IPS-15b (cell line): Measurements from ENCODE around the gene TMIGD3.

ENCODE experiments used
- H3K27me3 ChIP-seq: one replicate; pipeline ENCODE4 v1.6.1; 2013; ENCODE audit warnings: low read length; ENCODE audit not compliant: control insufficient read depth, insufficient read depth
- H3K36me3 ChIP-seq: one replicate; pipeline ENCODE4 v1.6.1; 2013; ENCODE audit warnings: low read length; ENCODE audit not compliant: control insufficient read depth, insufficient read depth
- H3K4me1 ChIP-seq: one replicate; pipeline ENCODE4 v1.6.1; 2013; ENCODE audit warnings: mild to moderate bottlenecking, low read length; ENCODE audit not compliant: control insufficient read depth, insufficient read depth
- H3K4me3 ChIP-seq: one replicate; pipeline ENCODE4 v1.5.1; 2013; ENCODE audit warnings: low read depth, low read length
- H3K9ac ChIP-seq: one replicate; pipeline ENCODE4 v1.6.1; 2013; ENCODE audit warnings: low read depth, mild to moderate bottlenecking, low read length
- H3K9me3 ChIP-seq: one replicate; pipeline ENCODE4 v1.6.1; 2013; ENCODE audit warnings: mild to moderate bottlenecking, low read length; ENCODE audit not compliant: control insufficient read depth, insufficient read depth

Gene TMIGD3

DNA sequence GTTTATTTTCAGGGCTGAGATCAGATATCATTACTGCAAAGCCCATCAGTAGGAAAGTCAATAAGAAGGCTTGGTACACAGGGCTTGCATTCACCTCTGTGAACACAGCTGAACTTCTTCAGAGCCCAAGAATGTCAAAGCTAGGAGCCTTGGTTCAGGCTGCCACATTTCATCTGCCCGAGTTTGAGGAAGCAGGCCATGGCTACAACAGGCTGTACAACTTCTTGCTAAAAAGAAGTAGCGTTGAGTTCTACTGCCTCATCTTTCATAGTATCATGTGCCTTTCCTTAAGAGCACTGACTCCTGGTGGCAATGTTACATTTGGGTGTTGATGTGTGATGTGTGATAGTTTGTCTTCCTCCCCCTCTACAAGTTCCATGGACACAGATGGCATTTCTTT, 19.6 kb downstream of the TMIGD3 start:
- Histone ChIP-seq H3K4me1 (no peaks in the 10 kb centered on the region), H3K27me3 (no peaks in the 10 kb centered on the region), H3K4me3 (no peak overlapping the region), H3K9me3 (no peaks in the 10 kb centered on the region), H3K36me3 (no peaks in the 10 kb centered on the region), H3K9ac (no peak overlapping the region)

DNA sequence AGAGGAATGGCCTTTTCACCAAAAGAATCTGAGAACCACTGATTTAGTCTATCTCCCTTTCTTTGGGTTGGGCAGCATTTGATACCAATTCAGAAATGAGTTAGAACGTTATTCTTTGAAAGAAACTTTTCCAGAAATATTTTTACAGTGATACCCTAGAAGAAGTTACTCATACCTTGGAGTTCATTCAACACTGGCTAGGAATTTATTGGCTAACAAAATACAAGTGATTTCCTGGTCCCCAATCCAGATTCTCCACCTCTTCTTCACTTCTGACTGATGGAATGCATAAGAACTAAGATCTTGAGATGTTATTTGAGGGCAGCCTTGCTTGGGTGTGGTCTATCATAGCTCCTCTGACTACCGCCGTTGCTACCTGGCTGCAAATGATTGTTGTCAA, 20.3 kb downstream of the TMIGD3 start:
- Histone ChIP-seq H3K9me3 (no peaks in the 10 kb centered on the region), H3K27me3 (no peaks in the 10 kb centered on the region), H3K4me3 (no peak overlapping the region), H3K36me3 (no peaks in the 10 kb centered on the region), H3K9ac (no peak overlapping the region), H3K4me1 (no peaks in the 10 kb centered on the region)

GRCh38 chr1:111481387-111482221, 21.8 kb downstream of the TMIGD3 start:
- no peak overlapping the region for H3K9ac ChIP-seq

DNA sequence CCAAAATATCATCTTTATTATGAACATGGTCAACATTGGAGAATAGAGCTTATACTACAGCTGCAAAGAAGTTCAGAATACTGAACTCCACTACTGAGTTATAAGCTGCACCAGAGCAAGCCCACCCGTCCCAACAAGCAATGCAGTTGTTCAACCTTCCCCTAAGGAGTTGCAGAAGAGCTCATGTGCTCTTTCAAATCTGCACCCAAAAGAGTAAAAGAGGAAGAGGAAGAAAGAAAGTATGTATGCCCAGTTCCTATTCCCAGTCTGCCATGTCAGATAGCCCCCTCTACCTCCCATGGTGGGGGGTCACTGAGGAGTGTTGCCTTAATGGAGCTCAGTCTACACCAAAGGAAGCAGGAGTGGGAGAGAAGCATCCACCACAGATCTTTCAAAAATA, 22.8 kb downstream of the TMIGD3 start:
- Histone ChIP-seq H3K4me1 (no peaks in the 10 kb centered on the region), H3K36me3 (no peaks in the 10 kb centered on the region), H3K9ac (no peak overlapping the region), H3K27me3 (no peaks in the 10 kb centered on the region), H3K9me3 (no peaks in the 10 kb centered on the region), H3K4me3 (no peak overlapping the region)

More at GRCh38 chr1:111481387-111482221, 21.8 kb downstream of the TMIGD3 start:
- Histone ChIP-seq H3K4me3 (no peak overlapping the region), H3K4me1 (no peaks in the 10 kb centered on the region), H3K9me3 (no peaks in the 10 kb centered on the region), H3K27me3 (no peaks in the 10 kb centered on the region), H3K36me3 (no peaks in the 10 kb centered on the region)

DNA sequence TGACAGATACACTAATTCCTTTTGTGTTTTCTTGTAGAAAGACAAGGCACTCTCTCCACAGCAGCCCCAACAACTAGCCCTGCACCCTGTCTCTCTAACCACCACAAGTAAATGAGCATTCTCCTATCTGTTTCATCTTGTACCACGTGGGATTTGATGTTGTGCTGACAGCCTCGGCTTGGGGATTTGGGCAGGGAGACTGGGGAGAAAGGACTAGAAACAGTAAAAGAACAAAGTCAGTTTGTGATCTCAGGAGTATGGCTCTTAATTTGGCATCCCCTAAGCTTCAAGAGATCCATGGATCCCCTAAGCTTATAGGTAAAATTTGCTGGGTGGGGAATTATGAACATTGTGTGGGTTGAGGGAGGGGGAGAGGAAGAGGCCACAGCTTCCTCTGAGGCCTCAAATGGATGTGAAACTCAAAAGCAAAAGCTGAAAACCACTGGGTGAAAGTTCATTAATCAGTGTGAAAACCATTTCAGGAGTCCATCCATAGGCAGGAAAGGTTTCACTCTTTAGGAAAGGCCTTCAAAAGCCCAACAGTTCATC, 26.6 kb downstream of the TMIGD3 start:
- Histone ChIP-seq H3K4me1 (no peaks in the 10 kb centered on the region), H3K36me3 (no peaks in the 10 kb centered on the region), H3K4me3 (no peak overlapping the region), H3K27me3 (no peaks in the 10 kb centered on the region), H3K9me3 (no peaks in the 10 kb centered on the region), H3K9ac (no peak overlapping the region)

GRCh38 chr1:111476214-111476613, 27.2 kb downstream of the TMIGD3 start:
- H3K9ac ChIP-seq = no peak overlapping the region
- H3K27me3 ChIP-seq = no peaks in the 10 kb centered on the region
- H3K36me3 ChIP-seq = no peaks in the 10 kb centered on the region
- H3K9me3 ChIP-seq = no peaks in the 10 kb centered on the region
- no peaks in the 10 kb centered on the region for H3K4me1 ChIP-seq
- no peak overlapping the region for H3K4me3 ChIP-seq

DNA sequence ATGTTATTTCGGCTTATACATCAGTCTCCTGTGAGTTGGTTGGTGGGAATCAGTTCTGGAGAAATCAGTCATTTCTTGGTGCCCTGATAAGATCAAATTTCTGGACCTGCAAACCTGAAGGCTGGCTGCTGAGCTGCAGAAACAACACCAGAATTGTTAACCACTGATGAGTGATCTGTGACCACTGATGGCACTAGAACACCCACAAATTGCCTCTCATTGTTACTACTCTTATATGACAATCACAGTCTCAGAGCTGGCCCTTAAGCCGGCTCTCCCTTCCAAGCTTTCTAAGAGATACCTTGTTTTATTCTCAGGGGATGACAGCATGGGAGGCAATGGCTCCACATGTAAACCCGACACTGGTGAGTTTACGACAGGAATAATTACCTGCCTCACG, 27.7 kb downstream of the TMIGD3 start:
- no peaks in the 10 kb centered on the region for H3K9me3 ChIP-seq
- H3K36me3 ChIP-seq = no peaks in the 10 kb centered on the region
- H3K9ac ChIP-seq = no peak overlapping the region
- H3K4me1 ChIP-seq = no peaks in the 10 kb centered on the region
- no peaks in the 10 kb centered on the region for H3K27me3 ChIP-seq
- no peak overlapping the region for H3K4me3 ChIP-seq

GRCh38 chr1:111474521-111474920, 28.9 kb downstream of the TMIGD3 start:
- Histone ChIP-seq H3K9ac (no peak overlapping the region), H3K4me3 (no peak overlapping the region), H3K9me3 (no peaks in the 10 kb centered on the region), H3K36me3 (no peaks in the 10 kb centered on the region), H3K4me1 (no peaks in the 10 kb centered on the region), H3K27me3 (no peaks in the 10 kb centered on the region)

- Histone ChIP-seq H3K4me3 (no peak overlapping the region), H3K9ac (no peak overlapping the region), H3K9me3 (no peaks in the 10 kb centered on the region), H3K4me1 (no peaks in the 10 kb centered on the region), H3K36me3 (no peaks in the 10 kb centered on the region), H3K27me3 (no peaks in the 10 kb centered on the region)
Observed at GRCh38 chr1:111474106-111474505, 29.3 kb downstream of the TMIGD3 start.

DNA sequence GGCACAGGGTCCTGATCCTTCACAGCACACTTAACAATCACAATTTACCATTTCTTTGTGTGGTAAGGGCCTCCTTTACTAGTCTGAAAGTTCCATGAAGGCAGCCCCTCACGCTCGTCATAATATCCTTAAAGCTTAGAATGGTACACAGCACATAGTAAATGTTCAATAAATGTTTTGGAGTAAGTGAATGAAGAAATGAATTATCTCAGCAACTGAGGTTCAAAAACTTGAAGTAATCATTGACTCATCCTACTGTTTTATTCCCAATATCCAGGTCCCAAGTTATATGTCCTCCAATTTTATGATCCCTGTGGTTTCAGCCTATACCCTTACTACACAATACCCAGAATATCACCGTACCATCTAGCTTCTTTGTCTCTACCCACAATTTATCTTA, 31.9 kb downstream of the TMIGD3 start:
- Histone ChIP-seq H3K27me3 (no peaks in the 10 kb centered on the region), H3K36me3 (no peaks in the 10 kb centered on the region), H3K4me3 (no peak overlapping the region), H3K9me3 (no peaks in the 10 kb centered on the region), H3K9ac (no peak overlapping the region), H3K4me1 (no peaks in the 10 kb centered on the region)

GRCh38 chr1:111471012-111471411, 32.4 kb downstream of the TMIGD3 start:
- H3K4me3 ChIP-seq = no peak overlapping the region
- no peaks in the 10 kb centered on the region for H3K36me3 ChIP-seq
- H3K27me3 ChIP-seq = no peaks in the 10 kb centered on the region
- H3K9me3 ChIP-seq = no peaks in the 10 kb centered on the region
- no peak overlapping the region for H3K9ac ChIP-seq
- no peaks in the 10 kb centered on the region for H3K4me1 ChIP-seq

GRCh38 chr1:111470596-111470995, 32.8 kb downstream of the TMIGD3 start:
- Histone ChIP-seq H3K4me3 (no peak overlapping the region), H3K9ac (no peak overlapping the region), H3K9me3 (no peaks in the 10 kb centered on the region), H3K4me1 (no peaks in the 10 kb centered on the region), H3K36me3 (no peaks in the 10 kb centered on the region), H3K27me3 (no peaks in the 10 kb centered on the region)
